Measurements from ENCODE around the gene FAM53B. TPM values are rescaled to one million over a fixed set of nuclear protein-coding genes. Genes with fewer than 3 reads are reported as not detected.

Gene FAM53B
- total RNA-seq, 1 experiment from 2014 or later: 9.8 TPM

DNA sequence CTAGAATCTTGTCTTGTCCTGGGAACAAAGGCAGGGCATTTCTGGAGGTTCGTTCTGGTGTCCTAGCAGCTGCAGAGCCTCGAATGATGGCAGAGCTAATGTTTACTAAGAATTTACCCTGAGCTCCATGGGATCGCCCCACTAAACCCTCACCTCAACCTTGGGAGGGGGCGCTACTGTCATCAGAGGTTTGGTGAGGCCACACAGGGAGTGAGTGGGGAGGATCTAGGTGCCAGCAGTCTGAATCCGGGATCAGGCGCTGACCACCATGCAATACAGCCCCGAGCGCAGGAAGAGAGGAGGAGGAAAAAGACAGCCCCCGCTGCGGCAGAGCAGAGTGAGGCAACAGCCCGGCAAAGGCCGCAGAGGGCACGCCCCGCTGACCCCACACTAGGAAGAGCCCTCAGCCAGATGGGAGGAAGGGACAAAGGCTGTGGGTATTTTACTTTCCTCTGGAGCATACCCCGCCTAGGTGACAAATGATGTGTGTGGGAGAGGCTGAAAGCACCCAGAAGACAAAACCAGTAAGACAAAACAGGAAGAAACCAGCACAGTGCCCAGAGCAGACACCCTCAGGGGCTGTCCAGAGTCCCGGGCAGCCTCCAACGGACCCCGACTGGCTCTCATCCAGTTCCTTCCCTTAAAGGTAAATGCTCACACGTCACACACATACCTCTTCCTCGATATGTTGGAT, 103.5 kb downstream of the FAM53B start:
- intact Hi-C loops (cut with micrococcal nuclease; ENCODE audit: unreplicated experiment): no loop called here
- Histone ChIP-seq H3F3A (ENCODE audit: insufficient read depth, low read depth) (no peaks in the 10 kb centered on the region), H3K4me2 (no peak overlapping the region), H3K27ac (no peak overlapping the region), H3K4me1 (replicated peaks; ENCODE audit: insufficient read depth) (no peaks in the 10 kb centered on the region), H3K9me3 (ENCODE audit: insufficient read depth, low read depth) (no peaks in the 10 kb centered on the region), H2AFZ (no peak overlapping the region), H3K79me2 (ENCODE audit: low read depth) (no peaks in the 10 kb centered on the region), H4K20me1 (ENCODE audit: insufficient read depth) (no peaks in the 10 kb centered on the region), H3K4me3 (no peak overlapping the region), H3K9me2 (ENCODE audit: insufficient read depth) (no peaks in the 10 kb centered on the region), H3K36me3 (ENCODE audit: low read depth) (no peaks in the 10 kb centered on the region), H3K27me3 (ENCODE audit: insufficient read depth, low read depth) (no peaks in the 10 kb centered on the region)
- ChIA-PET POLR2A (ENCODE audit: unreplicated experiment) (no interaction called here), CTCF (no interaction called here)
- no peak for TF ChIP-seq CTCF (conservative IDR thresholded peaks at IDR 0.05)
- TF ChIP-seq EZH2 (IDR thresholded peaks at IDR 0.05; ENCODE audit: low read depth): no peak
- DNase-seq: peak in 1 of 2 experiments; percentile 25
- no TSS peak for BruUV-seq (replicated peaks)

DNA sequence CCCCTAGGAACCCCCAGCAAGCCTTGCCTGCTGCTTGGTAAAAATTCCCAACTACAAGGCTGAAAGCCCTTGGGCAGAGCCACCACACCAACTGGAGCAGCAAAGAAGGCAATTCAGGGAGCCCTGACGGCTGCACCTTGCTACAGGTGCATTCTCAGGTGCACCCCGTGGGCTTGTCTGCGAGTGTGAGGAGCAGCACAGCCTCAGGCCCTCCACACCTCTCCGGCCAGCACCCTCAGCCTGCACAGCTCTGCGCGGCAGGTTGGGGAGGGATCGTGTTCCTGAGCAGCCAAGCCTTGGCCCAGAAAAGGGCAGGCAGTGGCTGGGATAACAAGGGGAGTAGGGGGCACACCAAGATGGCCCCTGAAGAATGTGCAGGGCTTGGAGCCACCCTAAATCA, 104.1 kb downstream of the FAM53B start:
- no TSS peak for BruUV-seq (replicated peaks)
- no peak for TF ChIP-seq EZH2 (IDR thresholded peaks at IDR 0.05; ENCODE audit: low read depth)
- intact Hi-C loops (cut with micrococcal nuclease; ENCODE audit: unreplicated experiment): no loop called here
- H3K79me2 ChIP-seq (ENCODE audit: low read depth): no peaks in the 10 kb centered on the region
- no peaks in the 10 kb centered on the region for H3K4me1 ChIP-seq (replicated peaks; ENCODE audit: insufficient read depth)
- no peaks in the 10 kb centered on the region for H4K20me1 ChIP-seq (ENCODE audit: insufficient read depth)
- DNase-seq: no peak
- no peaks in the 10 kb centered on the region for H3F3A ChIP-seq (ENCODE audit: insufficient read depth, low read depth)
- no peak overlapping the region for H3K4me2 ChIP-seq
- H3K9me3 ChIP-seq (ENCODE audit: insufficient read depth, low read depth): no peaks in the 10 kb centered on the region
- H2AFZ ChIP-seq: no peak overlapping the region
- no peak overlapping the region for H3K4me3 ChIP-seq
- CTCF ChIA-PET: no interaction called here
- H3K9me2 ChIP-seq (ENCODE audit: insufficient read depth): no peaks in the 10 kb centered on the region
- H3K27ac ChIP-seq: no peak overlapping the region
- POLR2A ChIA-PET (ENCODE audit: unreplicated experiment): no interaction called here
- H3K27me3 ChIP-seq (ENCODE audit: insufficient read depth, low read depth): no peaks in the 10 kb centered on the region
- H3K36me3 ChIP-seq (ENCODE audit: low read depth): no peaks in the 10 kb centered on the region

DNA sequence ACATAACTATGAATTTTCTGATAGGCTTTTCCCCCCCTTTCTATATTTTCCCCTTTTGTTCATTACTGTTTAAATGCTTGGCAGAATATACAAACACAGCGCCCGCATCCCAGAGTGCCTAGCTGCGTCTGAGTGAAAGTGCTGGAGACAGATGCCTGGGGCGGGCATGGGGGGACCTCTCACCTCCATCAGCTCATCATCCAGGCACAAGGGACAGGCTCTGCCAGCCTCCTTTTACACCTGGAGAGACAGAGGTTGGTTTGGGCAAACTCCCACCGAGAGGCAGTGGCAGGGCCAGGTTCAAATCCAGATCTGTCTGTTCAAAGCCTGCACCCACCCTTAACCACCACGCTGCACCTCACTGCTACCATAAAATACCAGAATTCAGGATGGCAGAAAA, 104.5 kb downstream of the FAM53B start:
- Histone ChIP-seq H3K4me3 (no peak overlapping the region), H2AFZ (no peak overlapping the region), H3K36me3 (ENCODE audit: low read depth) (no peaks in the 10 kb centered on the region), H3K9me2 (ENCODE audit: insufficient read depth) (no peaks in the 10 kb centered on the region), H3K4me2 (no peak overlapping the region), H3F3A (ENCODE audit: insufficient read depth, low read depth) (no peaks in the 10 kb centered on the region), H3K27ac (no peak overlapping the region), H3K27me3 (ENCODE audit: insufficient read depth, low read depth) (no peaks in the 10 kb centered on the region), H4K20me1 (ENCODE audit: insufficient read depth) (no peaks in the 10 kb centered on the region), H3K79me2 (ENCODE audit: low read depth) (no peaks in the 10 kb centered on the region), H3K9me3 (ENCODE audit: insufficient read depth, low read depth) (no peaks in the 10 kb centered on the region), H3K4me1 (replicated peaks; ENCODE audit: insufficient read depth) (no peaks in the 10 kb centered on the region)
- TF ChIP-seq EZH2 (IDR thresholded peaks at IDR 0.05; ENCODE audit: low read depth) (no peak), CTCF (conservative IDR thresholded peaks at IDR 0.05) (no peak)
- DNase-seq: no peak
- no TSS peak for BruUV-seq (replicated peaks)
- POLR2A ChIA-PET (ENCODE audit: unreplicated experiment): no interaction called here
- intact Hi-C loops (cut with micrococcal nuclease; ENCODE audit: unreplicated experiment): no loop called here
- CTCF ChIA-PET: no interaction called here

DNA sequence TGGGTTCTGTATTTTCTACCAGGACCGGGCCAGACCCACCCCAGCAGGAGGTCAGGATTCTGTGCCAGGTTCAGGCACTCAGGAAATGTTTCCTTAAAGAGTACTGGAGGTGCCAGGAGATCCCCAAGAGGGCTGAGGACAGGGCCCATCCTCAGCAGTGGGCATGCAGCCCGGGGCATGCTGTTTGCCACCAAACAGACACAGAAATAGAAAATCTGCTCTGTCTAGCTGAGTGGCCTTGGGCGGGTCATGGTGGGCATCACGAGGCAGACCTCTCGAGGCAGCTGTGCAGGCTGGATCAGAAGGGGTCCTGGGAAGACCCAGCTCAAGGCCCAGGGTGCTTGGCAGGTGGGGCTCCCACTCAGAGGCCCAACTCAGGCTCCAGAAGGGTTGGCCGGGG, 105.0 kb downstream of the FAM53B start:
- POLR2A ChIA-PET (ENCODE audit: unreplicated experiment): no interaction called here
- Histone ChIP-seq H3K36me3 (ENCODE audit: low read depth) (no peaks in the 10 kb centered on the region), H3K9me2 (ENCODE audit: insufficient read depth) (no peaks in the 10 kb centered on the region), H3K9me3 (ENCODE audit: insufficient read depth, low read depth) (no peaks in the 10 kb centered on the region), H3K79me2 (ENCODE audit: low read depth) (no peaks in the 10 kb centered on the region), H3K27ac (no peak overlapping the region), H2AFZ (no peak overlapping the region), H3K27me3 (ENCODE audit: insufficient read depth, low read depth) (no peaks in the 10 kb centered on the region), H3F3A (ENCODE audit: insufficient read depth, low read depth) (no peaks in the 10 kb centered on the region), H4K20me1 (ENCODE audit: insufficient read depth) (no peaks in the 10 kb centered on the region), H3K4me3 (no peak overlapping the region), H3K4me2 (no peak overlapping the region), H3K4me1 (replicated peaks; ENCODE audit: insufficient read depth) (no peaks in the 10 kb centered on the region)
- CTCF ChIA-PET: no interaction called here
- DNase-seq: no peak
- BruUV-seq (replicated peaks): no TSS peak
- TF ChIP-seq CTCF (conservative IDR thresholded peaks at IDR 0.05): no peak
- TF ChIP-seq EZH2 (IDR thresholded peaks at IDR 0.05; ENCODE audit: low read depth): no peak
- intact Hi-C loops (cut with micrococcal nuclease; ENCODE audit: unreplicated experiment): no loop called here
